Activated CD4-positive, alpha-beta T cell treated with anti-CD3 and anti-CD28 coated beads, Interleukin-2, amount 50 U/mL, for 24 hours (primary cell): ENCODE data around the gene UBE2E1.

Source experiments
- DNase-seq, 2 donors: peaks; one replicate each; pipeline ENCODE4 v3.0.0-alpha.2; 2020; ENCODE audit warnings: low read depth in 1 of 2, low spot score in 1 of 2

The UBE2E1 gene

GRCh38 chr3:23820888-23821287, 15.1 kb downstream of the UBE2E1 start:
- no peak for DNase-seq

- DNase-seq = no peak
Measured at GRCh38 chr3:23821858-23822257, 16.1 kb downstream of the UBE2E1 start.

- DNase-seq = no peak
Measured at GRCh38 chr3:23822559-23822958, 16.8 kb downstream of the UBE2E1 start.

GRCh38 chr3:23823620-23824019, 17.9 kb downstream of the UBE2E1 start:
- no peak for DNase-seq

- no peak for DNase-seq
Measured at GRCh38 chr3:23824699-23825444, 19.1 kb downstream of the UBE2E1 start.

- DNase-seq = no peak
Measured at GRCh38 chr3:23825802-23826201, 20.0 kb downstream of the UBE2E1 start.

- DNase-seq = no peak
Measured at GRCh38 chr3:23826382-23827064, 20.8 kb downstream of the UBE2E1 start.

- DNase-seq = no peak
Measured at GRCh38 chr3:23829242-23829934, 23.6 kb downstream of the UBE2E1 start.

- DNase-seq = no peak
Measured at GRCh38 chr3:23830869-23831484, 25.2 kb downstream of the UBE2E1 start.

- DNase-seq = no peak
Measured at GRCh38 chr3:23831517-23832394, 26.0 kb downstream of the UBE2E1 start.

- no peak for DNase-seq
Measured at GRCh38 chr3:23832523-23832922, 26.8 kb downstream of the UBE2E1 start.

GRCh38 chr3:23834082-23834870, 28.5 kb downstream of the UBE2E1 start:
- DNase-seq = no peak

- DNase-seq = no peak
Measured at GRCh38 chr3:23835087-23835486, 29.3 kb downstream of the UBE2E1 start.

GRCh38 chr3:23835802-23836201, 30.0 kb downstream of the UBE2E1 start:
- no peak for DNase-seq

- DNase-seq = no peak
Measured at GRCh38 chr3:23836536-23837230, 30.9 kb downstream of the UBE2E1 start.

GRCh38 chr3:23837286-23837685, 31.5 kb downstream of the UBE2E1 start:
- no peak for DNase-seq

GRCh38 chr3:23837691-23838090, 31.9 kb downstream of the UBE2E1 start:
- DNase-seq = no peak

- DNase-seq = no peak
Measured at GRCh38 chr3:23840521-23840920, 34.8 kb downstream of the UBE2E1 start.

GRCh38 chr3:23843869-23844268, 38.1 kb downstream of the UBE2E1 start:
- no peak for DNase-seq
